Mesendoderm (in vitro differentiated cells): ENCODE results near the gene ACE2. TPM values are rescaled to one million over a fixed set of nuclear protein-coding genes. Genes with fewer than 3 reads are reported as not detected.
A peak's percentile ranks its signal among the peaks of the same experiment; 100 is the strongest.
"Not testable (repeated sequence)": the region's sequence is repeated elsewhere in the genome, so short reads cannot be mapped to it uniquely, and the experiment has no call there.

ENCODE experiments used
- DNase-seq: peaks from one replicate; pipeline ENCODE4 v3.0.0; 2013
- H2AK5ac ChIP-seq: 2 replicates; pipeline ENCODE4 v1.6.1; 2013; ENCODE audit warnings: low read length, inconsistent platforms
- H2BK120ac ChIP-seq: 2 replicates; pipeline ENCODE4 v1.6.1; 2013; ENCODE audit warnings: low read depth, mild to moderate bottlenecking, low read length, moderate library complexity, mixed read lengths
- H2BK15ac ChIP-seq: replicated peaks from 2 replicates; pipeline ENCODE4 v1.6.1; 2013; ENCODE audit warnings: low read depth, mild to moderate bottlenecking, moderate library complexity
- H2BK5ac ChIP-seq: 2 replicates; pipeline ENCODE4 v1.6.1; 2013; ENCODE audit warnings: low read length, inconsistent platforms
- H3K18ac ChIP-seq: 2 replicates; pipeline ENCODE4 v1.6.1; 2013; ENCODE audit warnings: mild to moderate bottlenecking, low read length, mixed read lengths
- H3K23ac ChIP-seq: one replicate; pipeline ENCODE4 v1.6.1; 2013; ENCODE audit warnings: low read length
- H3K27ac ChIP-seq: 2 replicates; pipeline ENCODE4 v1.5.1; 2013; ENCODE audit warnings: low read depth, mild to moderate bottlenecking, inconsistent platforms, low read length, moderate library complexity
- H3K27me3 ChIP-seq: 2 replicates; pipeline ENCODE4 v1.6.1; 2013; ENCODE audit warnings: low read length, control low read depth, mild to moderate bottlenecking, inconsistent platforms; ENCODE audit not compliant: insufficient read depth, poor library complexity
- H3K36me3 ChIP-seq: 2 replicates; pipeline ENCODE4 v1.6.1; 2013; ENCODE audit warnings: low read length, inconsistent platforms; ENCODE audit not compliant: control insufficient read depth, insufficient read depth
- H3K4ac ChIP-seq: one replicate; pipeline ENCODE4 v1.6.1; 2013; ENCODE audit warnings: low read depth, mild to moderate bottlenecking, low read length, moderate library complexity
- H3K4me1 ChIP-seq: 2 replicates; pipeline ENCODE4 v1.6.1; 2013; ENCODE audit warnings: low read depth, low read length, inconsistent platforms; ENCODE audit not compliant: control insufficient read depth
- H3K4me2 ChIP-seq: 2 replicates; pipeline ENCODE4 v1.6.1; 2013; ENCODE audit warnings: low read length
- H3K4me3 ChIP-seq: 2 replicates; pipeline ENCODE4 v1.5.1; 2013; ENCODE audit warnings: mild to moderate bottlenecking, low read length
- H3K56ac ChIP-seq: one replicate; pipeline ENCODE4 v1.6.1; 2013; ENCODE audit warnings: low read length
- H3K79me1 ChIP-seq: 2 replicates; pipeline ENCODE4 v1.6.1; 2013; ENCODE audit warnings: low read length, inconsistent platforms
- H3K79me2 ChIP-seq: 2 replicates; pipeline ENCODE4 v1.6.1; 2013; ENCODE audit warnings: mild to moderate bottlenecking, low read length; ENCODE audit not compliant: control insufficient read depth, insufficient read depth
- H3K9ac ChIP-seq: 2 replicates; pipeline ENCODE4 v1.6.1; 2013; ENCODE audit warnings: low read length, inconsistent platforms
- H4K5ac ChIP-seq: one replicate; pipeline ENCODE4 v1.6.1; 2013; ENCODE audit warnings: low read length
- H4K8ac ChIP-seq: one replicate; pipeline ENCODE4 v1.6.1; 2013; ENCODE audit warnings: low read depth, mild to moderate bottlenecking, control low read depth, low read length, moderate library complexity
- WGBS: extraction: QIAGEN DNeasy Blood & Tissue Kit; methylation state at CpG from one replicate; pipeline ENCODE4 v1.1.7; 2013; ENCODE audit warnings: low lambda C conversion rate, missing lambda C conversion rate; ENCODE audit not compliant: insufficient coverage; ENCODE audit errors: extremely low coverage; 5-methylcytosine and 5-hydroxymethylcytosine counted together
- polyA plus RNA-seq, 2 experiments: library from polyadenylated mRNA; stranded (reverse); fragments of 200-250 nt; gene quantifications; one replicate each; pipeline ENCODE4 v1.2.3, GENCODE V29; 2013

Gene ACE2
- polyA plus RNA-seq (2013, experiment 1 of 2): 0.08 TPM
- 0.08 TPM for polyA plus RNA-seq (2013, experiment 2 of 2)

- no peak within 1 kb of the TSS for H3K18ac ChIP-seq
- H3K56ac ChIP-seq: no peak within 1 kb of the TSS
- no peaks in the 10 kb centered on the region for H3K36me3 ChIP-seq
- H3K23ac ChIP-seq: no peak within 1 kb of the TSS
- no peaks in the 10 kb centered on the region for H3K4me1 ChIP-seq
- H3K27me3 ChIP-seq: no peaks in the 10 kb centered on the region
- H3K79me1 ChIP-seq: no peaks in the 10 kb centered on the region
- WGBS: no CpG with 5 or more reads among the region's 4 CpGs
- no peak for DNase-seq
- H4K8ac ChIP-seq: no peak within 1 kb of the TSS
- H3K27ac ChIP-seq: no peak within 1 kb of the TSS
- no peak within 1 kb of the TSS for H3K9ac ChIP-seq
- H3K4me3 ChIP-seq: no peak within 1 kb of the TSS
- H4K5ac ChIP-seq: no peak within 1 kb of the TSS
- H3K4ac ChIP-seq: no peak within 1 kb of the TSS
- no peak within 1 kb of the TSS for H3K4me2 ChIP-seq
- H2BK15ac ChIP-seq: peak within 1 kb of the TSS; percentile 74
- H2BK5ac ChIP-seq: no peak within 1 kb of the TSS
- H2AK5ac ChIP-seq: no peak within 1 kb of the TSS
- no peak within 1 kb of the TSS for H2BK120ac ChIP-seq
- no peaks in the 10 kb centered on the region for H3K79me2 ChIP-seq
Measured at GRCh38 chrX:15600745-15601144, at the start of gene ACE2. Gene ACE2 (minus strand): TSS chrX:15600960. CDS start chrX:15600911, 49 bp downstream.

GRCh38 chrX:15647510-15647909, 46.8 kb upstream of the ACE2 start:
- H2BK5ac ChIP-seq, H3K27me3 ChIP-seq, DNase-seq, H3K23ac ChIP-seq, H3K79me1 ChIP-seq, H2BK15ac ChIP-seq, H3K4me3 ChIP-seq, H3K9ac ChIP-seq, H4K8ac ChIP-seq, H2BK120ac ChIP-seq, H4K5ac ChIP-seq, H2AK5ac ChIP-seq, H3K4me1 ChIP-seq, H3K36me3 ChIP-seq, H3K27ac ChIP-seq, H3K79me2 ChIP-seq, H3K18ac ChIP-seq, H3K4me2 ChIP-seq, H3K4ac ChIP-seq, H3K56ac ChIP-seq: not testable (repeated sequence)
- no CpG with 5 or more reads among the region's 5 CpGs for WGBS

GRCh38 chrX:15646543-15646942, 45.8 kb upstream of the ACE2 start:
- Histone ChIP-seq H2BK5ac (no peak overlapping the region), H3K27me3 (no peaks in the 10 kb centered on the region), H3K18ac (no peak overlapping the region), H3K23ac (no peak overlapping the region), H3K9ac (no peak overlapping the region), H4K5ac (no peak overlapping the region), H3K36me3 (no peaks in the 10 kb centered on the region), H3K56ac (no peak overlapping the region), H2BK15ac (no peak overlapping the region), H3K4ac (no peak overlapping the region), H2AK5ac (no peak overlapping the region), H3K4me2 (no peak overlapping the region), H3K4me3 (no peak overlapping the region), H3K27ac (no peak overlapping the region), H3K79me2 (no peaks in the 10 kb centered on the region), H2BK120ac (no peak overlapping the region), H3K4me1 (no peaks in the 10 kb centered on the region), H3K79me1 (no peaks in the 10 kb centered on the region), H4K8ac (no peak overlapping the region)
- WGBS: no CpG with 5 or more reads among the region's 27 CpGs
- no peak for DNase-seq

GRCh38 chrX:15646031-15646430, 45.3 kb upstream of the ACE2 start:
- Histone ChIP-seq H2BK15ac (no peak overlapping the region), H3K79me2 (no peaks in the 10 kb centered on the region), H3K27me3 (no peaks in the 10 kb centered on the region), H4K8ac (no peak overlapping the region), H2BK120ac (no peak overlapping the region), H3K4ac (no peak overlapping the region), H3K4me2 (no peak overlapping the region), H3K9ac (no peak overlapping the region), H3K18ac (no peak overlapping the region), H3K27ac (no peak overlapping the region), H3K23ac (no peak overlapping the region), H4K5ac (no peak overlapping the region), H3K36me3 (no peaks in the 10 kb centered on the region), H2AK5ac (no peak overlapping the region), H2BK5ac (no peak overlapping the region), H3K56ac (no peak overlapping the region), H3K79me1 (no peaks in the 10 kb centered on the region), H3K4me3 (no peak overlapping the region), H3K4me1 (no peaks in the 10 kb centered on the region)
- WGBS: no CpG with 5 or more reads among the region's 15 CpGs
- DNase-seq: no peak

- Histone ChIP-seq H3K23ac (no peak overlapping the region), H3K4ac (no peak overlapping the region), H3K9ac (no peak overlapping the region), H3K4me1 (no peaks in the 10 kb centered on the region), H2BK15ac (no peak overlapping the region), H4K5ac (no peak overlapping the region), H3K79me1 (no peaks in the 10 kb centered on the region), H3K4me2 (no peak overlapping the region), H3K18ac (no peak overlapping the region), H2BK120ac (no peak overlapping the region), H2BK5ac (no peak overlapping the region), H3K4me3 (no peak overlapping the region), H3K56ac (no peak overlapping the region), H3K27ac (no peak overlapping the region), H4K8ac (no peak overlapping the region), H2AK5ac (no peak overlapping the region), H3K36me3 (no peaks in the 10 kb centered on the region), H3K79me2 (no peaks in the 10 kb centered on the region), H3K27me3 (no peaks in the 10 kb centered on the region)
- peak; percentile 33 for DNase-seq
- WGBS: no CpG with 5 or more reads among the region's 3 CpGs
Measured at GRCh38 chrX:15645266-15645665, 44.5 kb upstream of the ACE2 start.

- Histone ChIP-seq H4K5ac (no peak overlapping the region), H3K4ac (no peak overlapping the region), H3K27ac (no peak overlapping the region), H3K23ac (no peak overlapping the region), H3K4me2 (no peak overlapping the region), H3K9ac (no peak overlapping the region), H4K8ac (no peak overlapping the region), H3K79me1 (no peaks in the 10 kb centered on the region), H3K27me3 (no peaks in the 10 kb centered on the region), H2BK5ac (no peak overlapping the region), H3K56ac (no peak overlapping the region), H3K4me3 (no peak overlapping the region), H2AK5ac (no peak overlapping the region), H3K4me1 (no peaks in the 10 kb centered on the region), H3K18ac (no peak overlapping the region), H3K79me2 (no peaks in the 10 kb centered on the region), H3K36me3 (no peaks in the 10 kb centered on the region), H2BK120ac (no peak overlapping the region), H2BK15ac (no peak overlapping the region)
- WGBS: no CpG with 5 or more reads among the region's 1 CpG
- DNase-seq: no peak
Measured at GRCh38 chrX:15644560-15644872, 43.8 kb upstream of the ACE2 start.
